Measurements from ENCODE around the gene DPP10.
"Not testable (repeated sequence)": the region's sequence is repeated elsewhere in the genome, so short reads cannot be mapped to it uniquely, and the experiment has no call there.

DNA sequence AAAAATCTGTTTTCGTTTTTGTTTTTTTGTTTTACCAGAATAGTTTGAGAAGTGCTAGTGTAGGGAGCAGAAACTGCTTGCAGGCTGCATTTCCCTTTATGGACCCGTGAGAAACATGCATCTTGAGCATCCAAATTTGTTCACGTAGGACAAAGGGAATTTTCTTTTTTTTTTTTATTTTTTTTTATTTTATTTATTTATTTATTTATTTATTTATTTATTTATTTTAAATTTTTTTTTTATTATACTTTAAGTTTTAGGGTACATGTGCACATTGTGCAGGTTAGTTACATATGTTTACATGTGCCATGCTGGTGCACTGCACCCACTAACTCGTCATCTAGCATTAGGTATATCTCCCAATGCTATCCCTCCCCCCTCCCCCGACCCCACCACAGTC is 305.7 kb downstream of the DPP10 start:
- TF ChIP-seq POLR2AphosphoS5 (IDR thresholded peaks at IDR 0.05): not testable (repeated sequence)
- TF ChIP-seq, protein P1, sequence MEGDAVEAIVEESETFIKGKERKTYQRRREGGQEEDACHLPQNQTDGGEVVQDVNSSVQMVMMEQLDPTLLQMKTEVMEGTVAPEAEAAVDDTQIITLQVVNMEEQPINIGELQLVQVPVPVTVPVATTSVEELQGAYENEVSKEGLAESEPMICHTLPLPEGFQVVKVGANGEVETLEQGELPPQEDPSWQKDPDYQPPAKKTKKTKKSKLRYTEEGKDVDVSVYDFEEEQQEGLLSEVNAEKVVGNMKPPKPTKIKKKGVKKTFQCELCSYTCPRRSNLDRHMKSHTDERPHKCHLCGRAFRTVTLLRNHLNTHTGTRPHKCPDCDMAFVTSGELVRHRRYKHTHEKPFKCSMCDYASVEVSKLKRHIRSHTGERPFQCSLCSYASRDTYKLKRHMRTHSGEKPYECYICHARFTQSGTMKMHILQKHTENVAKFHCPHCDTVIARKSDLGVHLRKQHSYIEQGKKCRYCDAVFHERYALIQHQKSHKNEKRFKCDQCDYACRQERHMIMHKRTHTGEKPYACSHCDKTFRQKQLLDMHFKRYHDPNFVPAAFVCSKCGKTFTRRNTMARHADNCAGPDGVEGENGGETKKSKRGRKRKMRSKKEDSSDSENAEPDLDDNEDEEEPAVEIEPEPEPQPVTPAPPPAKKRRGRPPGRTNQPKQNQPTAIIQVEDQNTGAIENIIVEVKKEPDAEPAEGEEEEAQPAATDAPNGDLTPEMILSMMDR (IDR thresholded peaks at IDR 0.05): not testable (repeated sequence)
